Measurements from ENCODE around the gene PLCL1. TPM values are rescaled to one million over a fixed set of nuclear protein-coding genes. Genes with fewer than 3 reads are reported as not detected.

PLCL1 gene
- polyA plus RNA-seq, 1 of the 3 experiments (the other 2 are of a cell fraction) = 7.7 TPM

GRCh38 chr2:198084156-198084555 is 279.8 kb downstream of the PLCL1 start:
- no peaks in the 10 kb centered on the region for H3K79me2 ChIP-seq (ENCODE audit: insufficient read depth)
- no peak overlapping the region for H3K27ac ChIP-seq (ENCODE audit: low read depth in 2 of 2, low read length in 1 of 2)
- ChIA-PET CTCF (interaction anchor here (1.4 kb wide), 1 partner anchor 15 kb away, joined by 4 read pairs; no protein-coding TSS in a partner anchor), POLR2A (no interaction called here)
- H2AFZ ChIP-seq (ENCODE audit: low read depth) = no peak overlapping the region
- H4K20me1 ChIP-seq (ENCODE audit: insufficient read depth) = no peaks in the 10 kb centered on the region
- no peak overlapping the region for H3K9ac ChIP-seq
- no peak overlapping the region for H3K4me3 ChIP-seq (ENCODE audit: low read depth in 2 of 2, low read length in 1 of 2)
- TF ChIP-seq TAF1 (IDR thresholded peaks at IDR 0.05; ENCODE audit: borderline replicate concordance, low read depth, low read length) = no peak
- H3K36me3 ChIP-seq (replicated peaks in 1 of 2; ENCODE audit: control insufficient read depth in 1 of 2, insufficient read depth in 2 of 2, low read length in 1 of 2) = peaks cover 5 to 12% of the 10 kb centered on the region in 2 experiments
- DNase-seq = no peak
- no peak overlapping the region for H3K4me2 ChIP-seq
- H3K4me1 ChIP-seq (ENCODE audit: control insufficient read depth in 1 of 2, insufficient read depth in 2 of 2, low read depth in 1 of 2, low read length in 1 of 2) = no peaks in the 10 kb centered on the region; a peak in 2 of 4 replicates
- no peaks in the 10 kb centered on the region for H3K27me3 ChIP-seq (ENCODE audit: insufficient read depth)
- H3K9me2 ChIP-seq = no peaks in the 10 kb centered on the region
- H3K9me3 ChIP-seq = no peaks in the 10 kb centered on the region
- H3F3A ChIP-seq (replicated peaks; ENCODE audit: insufficient read depth) = no peaks in the 10 kb centered on the region
- 89% methylated on average over 6 of the region's 6 CpGs for WGBS (ENCODE audit: low lambda C conversion rate)

GRCh38 chr2:198096002-198096401 is 291.6 kb downstream of the PLCL1 start:
- peaks cover 0 to under 1% of the 10 kb centered on the region in 2 experiments for H3K36me3 ChIP-seq (replicated peaks in 1 of 2; ENCODE audit: control insufficient read depth in 1 of 2, insufficient read depth in 2 of 2, low read length in 1 of 2)
- peaks cover 5% of the 10 kb centered on the region for H3F3A ChIP-seq (replicated peaks; ENCODE audit: insufficient read depth)
- TF ChIP-seq RFX5 (IDR thresholded peaks at IDR 0.05; ENCODE audit: low read length) = no peak
- TF ChIP-seq IRF3 (IDR thresholded peaks at IDR 0.05; ENCODE audit: low read depth, low read length) = no peak
- TF ChIP-seq EP300 (IDR thresholded peaks at IDR 0.05; ENCODE audit: borderline replicate concordance in 1 of 2, low read depth in 1 of 2, low read length in 1 of 2) = no peak
- TF ChIP-seq SMC3 (IDR thresholded peaks at IDR 0.05; ENCODE audit: low read depth, low read length) = no peak
- TF ChIP-seq USF1 (IDR thresholded peaks at IDR 0.05; ENCODE audit: borderline replicate concordance, low read depth) = no peak
- no peak for TF ChIP-seq ZBTB33 (IDR thresholded peaks at IDR 0.05; ENCODE audit: borderline replicate concordance, low read depth)
- no peak for TF ChIP-seq MEF2A (IDR thresholded peaks at IDR 0.05; ENCODE audit: borderline replicate concordance, low read depth)
- TF ChIP-seq GABPA (IDR thresholded peaks at IDR 0.05; ENCODE audit: low read depth) = no peak
- no peak for TF ChIP-seq FOSL2 (IDR thresholded peaks at IDR 0.05; ENCODE audit: borderline replicate concordance, low read depth)
- no peak for TF ChIP-seq TEAD4 (IDR thresholded peaks at IDR 0.05; ENCODE audit: borderline replicate concordance, insufficient read depth)
- H4K20me1 ChIP-seq (ENCODE audit: insufficient read depth) = no peaks in the 10 kb centered on the region
- no peak overlapping the region for H3K27ac ChIP-seq (ENCODE audit: low read depth in 2 of 2, low read length in 1 of 2)
- ChIA-PET POLR2A (no interaction called here), CTCF (interaction anchor here (0.9 kb wide), 1 partner anchor 238 kb away, joined by 3 read pairs; no protein-coding TSS in a partner anchor)
- H3K4me2 ChIP-seq = no peak overlapping the region
- no peak for DNase-seq
- H3K9ac ChIP-seq = no peak overlapping the region
- H3K4me1 ChIP-seq (ENCODE audit: control insufficient read depth in 1 of 2, insufficient read depth in 2 of 2, low read depth in 1 of 2, low read length in 1 of 2) = peaks cover 3 to 5% of the 10 kb centered on the region in 2 experiments; a peak in 3 of 4 replicates
- no peak overlapping the region for H3K4me3 ChIP-seq (ENCODE audit: low read depth in 2 of 2, low read length in 1 of 2)
- 93% methylated on average over 2 of the region's 2 CpGs for WGBS (ENCODE audit: low lambda C conversion rate)
- H3K27me3 ChIP-seq (ENCODE audit: insufficient read depth) = no peaks in the 10 kb centered on the region
- H3K9me3 ChIP-seq = no peaks in the 10 kb centered on the region
- no peak overlapping the region for H2AFZ ChIP-seq (ENCODE audit: low read depth)
- H3K79me2 ChIP-seq (ENCODE audit: insufficient read depth) = no peaks in the 10 kb centered on the region
- H3K9me2 ChIP-seq = no peaks in the 10 kb centered on the region

Measured in SK-N-SH (cell line).